ENCODE measurements around the gene CCDC185.

Gene CCDC185

DNA sequence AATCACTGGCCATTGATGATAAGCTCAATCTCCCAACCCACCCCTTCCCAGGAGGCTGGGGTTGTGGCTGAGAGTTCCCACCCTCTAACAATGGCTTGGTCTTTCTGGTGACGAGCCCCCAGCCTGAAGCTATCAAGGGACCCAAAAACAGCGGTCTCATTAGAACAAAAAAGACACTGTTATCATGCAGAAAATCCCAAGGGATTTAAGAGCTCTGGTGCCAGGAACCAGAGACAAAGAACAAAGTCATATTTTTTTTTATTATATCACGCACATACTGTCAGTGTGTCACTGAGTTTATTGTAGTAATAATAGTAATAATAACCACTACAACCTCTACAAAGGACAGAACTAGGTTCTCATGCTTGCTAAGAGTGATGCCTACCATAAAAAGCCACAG, 43.9 kb downstream of the CCDC185 start:
- DNase-seq (ENCODE audit: low read depth) = no peak

DNA sequence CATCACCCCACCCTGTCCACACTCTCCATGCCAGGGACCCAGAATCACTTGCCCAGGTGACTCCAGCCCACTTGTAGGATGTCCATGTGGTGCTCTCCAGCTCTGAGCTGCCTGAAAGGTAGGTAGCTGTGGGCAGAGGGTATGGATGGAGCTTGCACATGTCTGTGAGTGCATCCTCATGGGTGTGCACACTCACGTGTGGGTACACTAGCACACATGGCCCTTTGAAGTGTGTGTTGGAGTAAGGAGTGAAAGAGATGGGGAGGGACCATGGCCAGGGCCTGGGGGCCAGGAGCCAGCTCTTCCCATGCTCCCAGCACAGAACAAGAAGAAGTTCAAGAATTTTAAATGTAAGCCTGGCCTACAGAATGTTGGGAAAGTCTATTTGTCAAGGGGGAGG, 50.2 kb downstream of the CCDC185 start:
- no peak for DNase-seq (ENCODE audit: low read depth)

- DNase-seq (ENCODE audit: low read depth) = no peak
These were observed 51.2 kb downstream of the CCDC185 start for GRCh38 chr1:223444411-223444810.

Data from T follicular helper cell (primary cell).